AG09309 (cell line): Measurements from ENCODE around the gene PIP5KL1.
A peak's percentile ranks its signal among the peaks of the same experiment; 100 is the strongest.

Source experiments
- DNase-seq: peaks from one replicate; pipeline ENCODE4 v3.0.0-alpha.2; 2010; ENCODE audit warnings: low read depth
- H3K4me3 ChIP-seq: 2 replicates; pipeline ENCODE4 v1.5.1; 2011; ENCODE audit warnings: mild to moderate bottlenecking, low read depth, low read length, moderate library complexity; ENCODE audit not compliant: control insufficient read depth
- CTCF ChIP-seq: IDR thresholded peaks from 2 replicates; pipeline ENCODE4 v1.5.1; 2011; ENCODE audit warnings: mild to moderate bottlenecking, low read depth, low read length, inconsistent platforms; ENCODE audit not compliant: insufficient read depth, control insufficient read depth; ENCODE audit errors: missing control alignments

Gene PIP5KL1

GRCh38 chr9:127938298-127938690 is 7.7 kb upstream of the PIP5KL1 start:
- H3K4me3 ChIP-seq = no peak overlapping the region; the same call in 1 of the 2 replicates
- DNase-seq = no peak
- TF ChIP-seq CTCF = no peak

GRCh38 chr9:127937388-127938297 is 7.1 kb upstream of the PIP5KL1 start, which contains the start of gene DPM2:
DPM2 (minus strand) TSS chr9:127937854; CDS start chr9:127937820, 34 bp downstream.
- peak within 1 kb of the TSS; percentile 85 for H3K4me3 ChIP-seq
- no peak for DNase-seq
- no peak for TF ChIP-seq CTCF

GRCh38 chr9:127937056-127937387 is 6.4 kb upstream of the PIP5KL1 start:
- no peak for TF ChIP-seq CTCF
- peak overlapping the region; percentile 85 for H3K4me3 ChIP-seq
- no peak for DNase-seq

GRCh38 chr9:127936347-127936852 is 5.8 kb upstream of the PIP5KL1 start:
- DNase-seq = no peak
- no peak for TF ChIP-seq CTCF
- H3K4me3 ChIP-seq = peak overlapping the region; percentile 85

GRCh38 chr9:127935765-127936221 is 5.2 kb upstream of the PIP5KL1 start:
- no peak for DNase-seq
- no peak for TF ChIP-seq CTCF
- H3K4me3 ChIP-seq = no peak overlapping the region

- DNase-seq = no peak
- H3K4me3 ChIP-seq = no peak overlapping the region
- TF ChIP-seq CTCF = no peak
Measured at GRCh38 chr9:127934986-127935385, 4.4 kb upstream of the PIP5KL1 start.
